Panc1 (cell line): Measurements from ENCODE around the gene FAM193A. TPM values are rescaled to one million over a fixed set of nuclear protein-coding genes. Genes with fewer than 3 reads are reported as not detected.
A peak's percentile ranks its signal among the peaks of the same experiment; 100 is the strongest.

Experiments
- ATAC-seq: fragments of 200-7000 bp; cut with Tn5 transposase; 2 replicates; pipeline ENCODE4 v1.9.1; 2020; ENCODE audit warnings: mild to moderate bottlenecking, moderate library complexity
- BruUV-seq: library from RNA; stranded (reverse); fragments of 400-500 nt; replicated peaks from 2 replicates; lab custom pipeline; 2021; lab: Mats Ljungman, UMichigan
- CTCF ChIA-PET: fragments of 300-600 bp; sonication (Branson Sonifier 250); formaldehyde crosslinking; loops from one replicate; lab custom pipeline; 2022; ENCODE audit warnings: antibody characterized with exemption; lab: Charles Lee
- POLR2A ChIA-PET: fragments of 300-600 bp; sonication (Branson Sonifier 250); formaldehyde crosslinking; loops from one replicate; lab custom pipeline; 2022; ENCODE audit warnings: antibody characterized with exemption; lab: Charles Lee
- DNase-seq: peaks from one replicate; pipeline ENCODE4 v3.0.0-alpha.2; 2010; ENCODE audit warnings: low read depth, low spot score
- H3K27ac ChIP-seq: 2 replicates; pipeline ENCODE4 v1.5.1; 2011; ENCODE audit warnings: mild to moderate bottlenecking, low read length, inconsistent platforms
- H3K27me3 ChIP-seq: fragments of 200-500 bp; sonication (Bioruptor generic); 2 replicates; pipeline ENCODE4 v1.6.0; 2014; ENCODE audit warnings: low read length, inconsistent platforms; ENCODE audit not compliant: control insufficient read depth, insufficient read depth
- H3K36me3 ChIP-seq: fragments of 200-500 bp; sonication (Bioruptor generic); 2 replicates; pipeline ENCODE4 v1.5.1; 2014; ENCODE audit warnings: inconsistent platforms, mild to moderate bottlenecking, low read length, moderate library complexity; ENCODE audit not compliant: control insufficient read depth, insufficient read depth
- H3K4me1 ChIP-seq: 2 replicates; pipeline ENCODE4 v1.5.1; 2011; ENCODE audit warnings: inconsistent platforms, mild to moderate bottlenecking, low read length, moderate library complexity; ENCODE audit not compliant: control insufficient read depth, insufficient read depth
- H3K4me3 ChIP-seq, 2 experiments: 2 replicates each; pipeline ENCODE4 v1.5.1; 2011 to 2012; ENCODE audit warnings: low read depth in 2 of 2, low read length in 2 of 2, mild to moderate bottlenecking in 2 of 2, inconsistent platforms in 1 of 2, moderate library complexity in 1 of 2
- H3K9me3 ChIP-seq: fragments of 200-500 bp; sonication (Bioruptor generic); 2 replicates; pipeline ENCODE4 v1.5.1; 2014; ENCODE audit warnings: low read depth, mild to moderate bottlenecking, inconsistent platforms, low read length, moderate library complexity; ENCODE audit not compliant: control insufficient read depth, insufficient read depth
- CTCF ChIP-seq: fragments of 450-650 bp; IDR thresholded peaks from 2 replicates; pipeline ENCODE4 v1.5.1; 2017; ENCODE audit warnings: mild to moderate bottlenecking
- POLR2AphosphoS5 ChIP-seq: IDR thresholded peaks from 2 replicates; pipeline ENCODE4 v1.6.1; 2012; ENCODE audit warnings: mild to moderate bottlenecking, low read depth, low read length, moderate library complexity
- REST ChIP-seq, 2 experiments: IDR thresholded peaks; 2 replicates each; pipeline ENCODE4 v1.6.1; 2011 to 2012; ENCODE audit warnings: low read depth in 2 of 2, control low read depth in 1 of 2, low read length in 1 of 2, mild to moderate bottlenecking in 1 of 2, moderate library complexity in 1 of 2; ENCODE audit not compliant: insufficient read depth in 1 of 2
- SIN3A ChIP-seq: IDR thresholded peaks from 2 replicates; pipeline ENCODE4 v1.6.1; 2012; ENCODE audit warnings: low read depth, mild to moderate bottlenecking, low read length, moderate library complexity, borderline replicate concordance; ENCODE audit not compliant: insufficient read depth
- TCF7L2 ChIP-seq: IDR thresholded peaks from 2 replicates; pipeline ENCODE4 v1.6.1; 2011; ENCODE audit warnings: mild to moderate bottlenecking, low read depth, low read length, inconsistent platforms
- in situ Hi-C: cut with HindIII; loops from 2 replicates; pipeline ENCODE4 v1.10.0; 2016; ENCODE audit warnings: low sequenced_read_pairs, low pct_unique_long_range_greater_than_20kb
- intact Hi-C: fragments of 100-400 bp; cut with micrococcal nuclease; formaldehyde crosslinking; loops from one replicate; pipeline ENCODE4 v1.10.0; 2022; ENCODE audit not compliant: unreplicated experiment
- total RNA-seq: library from RNA; stranded (reverse); gene quantifications from one replicate; pipeline ENCODE4 v1.2.1, GENCODE V29; 2021; ENCODE audit not compliant: unreplicated experiment

Gene FAM193A
- total RNA-seq, 1 experiment from 2014 or later = 25.7 TPM

GRCh38 chr4:2593003-2593402, 56.6 kb downstream of the FAM193A start:
- no peaks in the 10 kb centered on the region for H3K27me3 ChIP-seq
- TF ChIP-seq SIN3A (no peak), POLR2AphosphoS5 (no peak), REST (IDR thresholded peaks at IDR 0.05; ENCODE audit: insufficient read depth in 1 of 2, low read depth in 2 of 2, low read length in 1 of 2) (no peak), TCF7L2 (no peak), CTCF (no peak)
- no TSS peak for BruUV-seq
- POLR2A ChIA-PET = no interaction called here
- no peak overlapping the region for H3K4me3 ChIP-seq
- CTCF ChIA-PET = no interaction called here
- no peaks in the 10 kb centered on the region for H3K9me3 ChIP-seq
- peaks cover 9% of the 10 kb centered on the region for H3K4me1 ChIP-seq
- H3K27ac ChIP-seq = no peak overlapping the region
- intact Hi-C loops = no loop called here
- in situ Hi-C loops = no loop called here
- ATAC-seq (peak; percentile 47), DNase-seq (no peak)
- no peaks in the 10 kb centered on the region for H3K36me3 ChIP-seq

GRCh38 chr4:2595436-2595835, 59.0 kb downstream of the FAM193A start:
- CTCF ChIA-PET = interaction anchor here (0.7 kb wide), 1 partner anchor 36 kb away, joined by 4 read pairs; no protein-coding TSS in a partner anchor
- ATAC-seq (no peak), DNase-seq (no peak)
- Histone ChIP-seq H3K36me3 (no peaks in the 10 kb centered on the region), H3K4me3 (no peak overlapping the region), H3K27me3 (no peaks in the 10 kb centered on the region), H3K27ac (no peak overlapping the region), H3K4me1 (peaks cover 18% of the 10 kb centered on the region), H3K9me3 (no peaks in the 10 kb centered on the region)
- no TSS peak for BruUV-seq
- intact Hi-C loops = no loop called here
- POLR2A ChIA-PET = no interaction called here
- no peak for TF ChIP-seq CTCF
- no peak for TF ChIP-seq SIN3A
- no peak for TF ChIP-seq TCF7L2
- in situ Hi-C loops = no loop called here
